ENCODE results near the gene VPS13D.

- TF ChIP-seq ZNF274 (IDR thresholded peaks at IDR 0.05; ENCODE audit: low read depth, low read length): no peak
- TF ChIP-seq YY1 (IDR thresholded peaks at IDR 0.05; ENCODE audit: insufficient read depth, insufficient read length): no peak
- no peak for TF ChIP-seq SUZ12 (IDR thresholded peaks at IDR 0.05; ENCODE audit: extremely low read depth, insufficient read depth, insufficient read length)
Observed at GRCh38 chr1:12547586-12548225, 317.9 kb downstream of the VPS13D start.

All from NT2/D1 (cell line).